Esophagus muscularis mucosa (tissue), 4 donors: ENCODE measurements around the gene TSR2. TPM values are rescaled to one million over a fixed set of nuclear protein-coding genes. Genes with fewer than 3 reads are reported as not detected.

Experiments used
- DNase-seq: peaks from one replicate; pipeline ENCODE4 v3.0.0-alpha.2; 2017; ENCODE audit errors: extremely low spot score
- H3K27ac ChIP-seq, 4 donors: fragments of 200-600 bp; sonication (generic); replicated peaks in 1 of 4; 1 replicate in 3 of 4; 2 replicates in 1 of 4; pipeline ENCODE4 v1.5.1; 2016 to 2019; ENCODE audit warnings: mild to moderate bottlenecking in 1 of 4
- H3K27me3 ChIP-seq, 4 donors: fragments of 200-600 bp; sonication (generic); one replicate each; pipeline versions ENCODE4 v1.5.1 to v1.6.0; 2016 to 2019
- H3K36me3 ChIP-seq, 4 donors: fragments of 200-600 bp; sonication (generic); one replicate each; pipeline ENCODE4 v1.5.1; 2016 to 2019
- H3K4me1 ChIP-seq, 4 donors: fragments of 200-600 bp; sonication (generic); one replicate each; pipeline ENCODE4 v1.5.1; 2016 to 2019
- H3K4me3 ChIP-seq, 4 donors: fragments of 200-600 bp; sonication (generic); 1 replicate in 2 of 4; 2 replicates in 2 of 4; pipeline ENCODE4 v1.5.1; 2016 to 2019; ENCODE audit warnings: mild to moderate bottlenecking in 4 of 4, moderate library complexity in 1 of 4
- H3K9me3 ChIP-seq, 4 donors: fragments of 200-600 bp; sonication (generic); 1 replicate in 3 of 4; 2 replicates in 1 of 4; pipeline ENCODE4 v1.5.1; 2016 to 2019
- CTCF ChIP-seq, 3 experiments: fragments of 200-600 bp in 2 of 3; fragments of 450-650 bp in 1 of 3; sonication (generic) in 2 of 3; IDR thresholded peaks; one replicate each; pipeline ENCODE4 v1.5.1; 2017 to 2019; ENCODE audit warnings: antibody characterized with exemption in 3 of 3, mild to moderate bottlenecking in 2 of 3, moderate library complexity in 1 of 3
- EP300 ChIP-seq: sonication (generic); formaldehyde crosslinking; IDR thresholded peaks from one replicate; pipeline ENCODE4 v1.6.1; 2017; ENCODE audit warnings: antibody characterized with exemption
- POLR2A ChIP-seq: fragments of 450-650 bp; IDR thresholded peaks from one replicate; pipeline ENCODE4 v1.6.1; 2017; ENCODE audit warnings: antibody characterized with exemption, moderate library complexity, mild to moderate bottlenecking, low read depth
- POLR2AphosphoS5 ChIP-seq, 2 donors: sonication (generic); formaldehyde crosslinking; IDR thresholded peaks; one replicate each; pipeline ENCODE4 v1.6.1; 2017; ENCODE audit warnings: antibody characterized with exemption in 2 of 2
- WGBS: methylation state at CpG from one replicate; pipeline ENCODE4 v1.1.5; 2018; 5-methylcytosine and 5-hydroxymethylcytosine counted together
- intact Hi-C: fragments of 100-400 bp; cut with DNase I; formaldehyde crosslinking; loops from one replicate; pipeline ENCODE4 v1.15.1; 2023
- total RNA-seq, 4 donors: library from RNA; depleted of rRNA; stranded (reverse); fragments of >200 nt; gene quantifications; one replicate each; pipeline versions ENCODE4 v1.1.0 to v1.2.1, GENCODE V29; 2016

The TSR2 gene
- total RNA-seq, 4 donors from 2014 or later, result 28.2 to 34.0 (median 31.3) TPM

GRCh38 chrX:54470054-54470760 is 30.0 kb downstream of the TSR2 start:
- Histone ChIP-seq H3K4me3 (no peak overlapping the region), H3K27me3 (no peaks in the 10 kb centered on the region), H3K27ac (no peak overlapping the region), H3K4me1 (no peaks in the 10 kb centered on the region), H3K9me3 (no peaks in the 10 kb centered on the region), H3K36me3 (peaks cover 0 to 48% (median 20%) of the 10 kb centered on the region in 4 donors)
- 84% methylated on average over 15 of the region's 21 CpGs for WGBS
- intact Hi-C loops, result no loop called here
- no peak for DNase-seq
- TF ChIP-seq POLR2AphosphoS5 (IDR thresholded peaks at IDR 0.05) (no peak), EP300 (no peak), POLR2A (no peak), CTCF (IDR thresholded peaks at IDR 0.05) (no peak)

- Histone ChIP-seq H3K4me3 (no peak overlapping the region), H3K27me3 (no peaks in the 10 kb centered on the region), H3K36me3 (peaks cover 0 to 14% (median 9%) of the 10 kb centered on the region in 4 donors), H3K4me1 (peaks cover 3 to 6% (median 5%) of the 10 kb centered on the region in 4 donors), H3K27ac (no peak overlapping the region), H3K9me3 (no peaks in the 10 kb centered on the region)
- no peak for DNase-seq
- intact Hi-C loops, result no loop called here
- 73% methylated on average over 9 of the region's 10 CpGs for WGBS
- TF ChIP-seq POLR2A (no peak), POLR2AphosphoS5 (IDR thresholded peaks at IDR 0.05) (no peak), EP300 (no peak), CTCF (IDR thresholded peaks at IDR 0.05) (no peak)
Observed at GRCh38 chrX:54473993-54474859, 34.0 kb downstream of the TSR2 start.

GRCh38 chrX:54479136-54480111 is 39.2 kb downstream of the TSR2 start:
- intact Hi-C loops, result no loop called here
- Histone ChIP-seq H3K36me3 (no peaks in the 10 kb centered on the region), H3K9me3 (no peaks in the 10 kb centered on the region), H3K4me3 (no peak overlapping the region), H3K27me3 (no peaks in the 10 kb centered on the region), H3K27ac (peak overlapping the region in 1 of 4 donors; percentile 39), H3K4me1 (peaks cover 24 to 41% (median 34%) of the 10 kb centered on the region in 4 donors)
- 33% methylated on average over 8 of the region's 9 CpGs for WGBS
- no peak for TF ChIP-seq CTCF (IDR thresholded peaks at IDR 0.05)
- no peak for TF ChIP-seq POLR2AphosphoS5 (IDR thresholded peaks at IDR 0.05)
- no peak for TF ChIP-seq POLR2A
- no peak for DNase-seq

- peaks cover 29 to 46% (median 39%) of the 10 kb centered on the region in 4 donors for H3K4me1 ChIP-seq
- intact Hi-C loops, result no loop called here
- no peaks in the 10 kb centered on the region for H3K9me3 ChIP-seq
- H3K27ac ChIP-seq, result peak overlapping the region; percentile 60 to 68 (median 64)
- 26% methylated on average over 13 of the region's 21 CpGs for WGBS
- no peak for TF ChIP-seq POLR2AphosphoS5 (IDR thresholded peaks at IDR 0.05)
- no peak for DNase-seq
- no peaks in the 10 kb centered on the region for H3K36me3 ChIP-seq
- no peaks in the 10 kb centered on the region for H3K27me3 ChIP-seq
- H3K4me3 ChIP-seq, result peak overlapping the region; percentile 30 to 42 (median 34)
Observed at GRCh38 chrX:54482839-54483593, 42.8 kb downstream of the TSR2 start.
